HG03558 (cell line): ENCODE results near the gene UGCG.
"Not testable (repeated sequence)": the region's sequence is repeated elsewhere in the genome, so short reads cannot be mapped to it uniquely, and the experiment has no call there.

Experiments used
- ATAC-seq: cut with Tn5 transposase; IDR thresholded peaks from one replicate; pipeline ENCODE4 v1.9.1; 2021; ENCODE audit warnings: moderate number of reproducible peaks; ENCODE audit not compliant: unreplicated experiment; ENCODE audit errors: extremely low read depth

UGCG gene

GRCh38 chr9:111948109-111948508, 51.5 kb downstream of the UGCG start:
- not testable (repeated sequence) for ATAC-seq

- no peak for ATAC-seq
Observed at GRCh38 chr9:111948951-111949350, 52.3 kb downstream of the UGCG start.

- no peak for ATAC-seq
Observed at GRCh38 chr9:111949919-111950318, 53.3 kb downstream of the UGCG start.

- ATAC-seq, result no peak
Observed at GRCh38 chr9:111952559-111952958, 55.9 kb downstream of the UGCG start.

GRCh38 chr9:111953444-111953843, 56.8 kb downstream of the UGCG start:
- ATAC-seq, result no peak

GRCh38 chr9:111955048-111955447, 58.4 kb downstream of the UGCG start:
- ATAC-seq, result no peak

- no peak for ATAC-seq
Observed at GRCh38 chr9:111957856-111958631, 61.4 kb downstream of the UGCG start.

GRCh38 chr9:111959468-111960359, 63.1 kb downstream of the UGCG start:
- no peak for ATAC-seq

- ATAC-seq, result not testable (repeated sequence)
Observed at GRCh38 chr9:111960485-111960884, 63.9 kb downstream of the UGCG start.

GRCh38 chr9:111961009-111961408, 64.4 kb downstream of the UGCG start:
- ATAC-seq, result no peak

GRCh38 chr9:111961575-111961974, 65.0 kb downstream of the UGCG start:
- ATAC-seq, result no peak

GRCh38 chr9:111962021-111962420, 65.4 kb downstream of the UGCG start:
- ATAC-seq, result no peak

GRCh38 chr9:111963995-111964394, 67.4 kb downstream of the UGCG start:
- no peak for ATAC-seq

- peak; percentile 46 for ATAC-seq
Observed at GRCh38 chr9:111965566-111966019, 69.0 kb downstream of the UGCG start.

- no peak for ATAC-seq
Observed at GRCh38 chr9:111966124-111966723, 69.6 kb downstream of the UGCG start.

GRCh38 chr9:111966861-111967291, 70.3 kb downstream of the UGCG start:
- ATAC-seq, result no peak

GRCh38 chr9:111967621-111968020, 71.0 kb downstream of the UGCG start:
- no peak for ATAC-seq

- ATAC-seq, result no peak
Observed at GRCh38 chr9:111969061-111969460, 72.4 kb downstream of the UGCG start.

GRCh38 chr9:111969622-111970021, 73.0 kb downstream of the UGCG start:
- no peak for ATAC-seq

GRCh38 chr9:111970827-111971226, 74.2 kb downstream of the UGCG start:
- no peak for ATAC-seq
